Measurements from ENCODE around the gene ABAT.

The ABAT gene

GRCh38 chr16:8818504-8819270 is 144.3 kb downstream of the ABAT start:
- no peak for DNase-seq (ENCODE audit: low read depth)

GRCh38 chr16:8819411-8820034 is 145.1 kb downstream of the ABAT start:
- no peak for DNase-seq (ENCODE audit: low read depth)

GRCh38 chr16:8822403-8822802 is 148.0 kb downstream of the ABAT start:
- DNase-seq (ENCODE audit: low read depth), result no peak

- DNase-seq (ENCODE audit: low read depth), result no peak
Observed at GRCh38 chr16:8826278-8826879, 152.0 kb downstream of the ABAT start.

DNA sequence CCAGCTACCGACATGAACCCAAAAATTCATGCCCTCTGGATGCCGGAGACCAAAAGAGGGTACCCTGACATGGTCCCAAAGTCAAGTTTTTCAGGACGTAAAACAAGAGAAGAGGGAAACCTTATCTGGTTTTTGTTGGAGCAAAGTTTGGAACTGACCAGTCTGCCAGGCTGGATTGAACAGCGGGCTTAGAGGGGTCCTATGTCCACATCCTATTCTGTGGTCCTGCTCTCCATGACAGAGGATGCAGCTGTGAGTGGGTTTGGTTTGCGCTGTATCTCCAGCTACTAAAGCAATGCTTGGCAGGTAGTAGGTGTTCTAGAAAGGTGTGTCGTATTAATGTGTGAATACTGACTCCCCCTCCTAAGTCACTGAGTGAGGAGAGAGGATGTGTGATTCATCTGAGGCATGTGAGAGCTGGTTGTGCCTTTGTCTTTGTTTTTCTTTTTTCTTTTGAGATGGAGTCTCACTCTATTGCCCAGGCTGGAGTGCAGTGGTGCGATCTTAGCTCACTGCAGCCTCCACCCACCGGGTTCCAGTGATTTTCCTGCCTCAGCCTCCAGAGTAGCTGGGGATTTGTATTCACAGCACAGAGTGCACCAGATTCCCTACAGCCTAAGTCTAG is 154.2 kb downstream of the ABAT start:
- DNase-seq (ENCODE audit: low read depth), result no peak

GRCh38 chr16:8831450-8831849 is 157.0 kb downstream of the ABAT start:
- DNase-seq (ENCODE audit: low read depth), result no peak

GRCh38 chr16:8831871-8832716 is 157.7 kb downstream of the ABAT start:
- DNase-seq (ENCODE audit: low read depth), result no peak

DNA sequence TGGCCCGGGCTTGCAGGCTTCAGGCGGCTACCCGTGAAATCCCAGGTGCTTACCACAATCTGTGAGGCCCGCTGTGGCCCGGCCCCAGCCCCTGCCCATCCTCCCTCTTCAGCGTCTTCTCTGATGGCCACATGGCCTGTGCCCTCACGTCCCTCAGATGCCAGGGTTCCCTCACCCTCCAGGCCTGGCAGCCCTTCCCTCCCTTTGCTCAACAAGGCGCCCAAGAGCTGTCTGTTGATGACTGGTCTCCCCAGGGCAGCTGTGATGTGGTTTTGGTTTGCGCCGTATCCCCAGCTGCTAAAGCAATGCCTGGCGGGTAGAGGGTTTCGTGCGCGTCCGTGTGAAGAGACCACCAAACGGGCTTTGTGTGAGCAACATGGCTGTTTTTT is 158.3 kb downstream of the ABAT start:
- DNase-seq (ENCODE audit: low read depth), result no peak
